GM19397 (cell line): ENCODE data around the gene PDCD1LG2.

Experiments
- ATAC-seq: cut with Tn5 transposase; IDR thresholded peaks from one replicate; pipeline ENCODE4 v1.9.1; 2021; ENCODE audit warnings: mild to moderate bottlenecking, moderate library complexity; ENCODE audit not compliant: unreplicated experiment

The PDCD1LG2 gene

DNA sequence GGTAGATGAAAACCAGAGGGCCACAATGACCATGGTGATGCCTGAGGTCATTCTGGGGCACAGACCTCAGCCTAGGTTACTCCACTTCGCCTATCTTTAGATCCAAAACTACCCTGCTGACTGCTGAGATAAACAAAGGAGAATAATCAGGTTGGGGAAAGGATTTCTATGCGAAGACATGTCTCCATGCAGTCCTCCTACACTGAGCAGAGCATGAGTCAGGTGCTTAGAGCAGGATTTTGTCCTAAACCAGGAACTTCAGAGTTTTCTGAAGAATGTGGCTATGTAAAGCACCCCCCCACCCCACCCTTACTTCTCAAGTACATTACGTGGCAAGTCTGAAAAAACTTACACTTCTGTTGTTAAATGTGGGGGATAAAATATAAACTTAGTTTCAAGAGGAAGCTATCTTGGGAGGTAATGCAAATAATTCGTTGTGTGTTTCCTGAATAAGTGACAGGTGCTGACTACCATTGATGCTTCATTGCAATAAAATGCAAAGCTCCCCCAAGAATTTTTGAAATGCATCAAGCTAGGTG lies 19.4 kb downstream of the PDCD1LG2 start:
- peak; percentile 65 for ATAC-seq

GRCh38 chr9:5531101-5531882 lies 21.0 kb downstream of the PDCD1LG2 start:
- no peak for ATAC-seq

DNA sequence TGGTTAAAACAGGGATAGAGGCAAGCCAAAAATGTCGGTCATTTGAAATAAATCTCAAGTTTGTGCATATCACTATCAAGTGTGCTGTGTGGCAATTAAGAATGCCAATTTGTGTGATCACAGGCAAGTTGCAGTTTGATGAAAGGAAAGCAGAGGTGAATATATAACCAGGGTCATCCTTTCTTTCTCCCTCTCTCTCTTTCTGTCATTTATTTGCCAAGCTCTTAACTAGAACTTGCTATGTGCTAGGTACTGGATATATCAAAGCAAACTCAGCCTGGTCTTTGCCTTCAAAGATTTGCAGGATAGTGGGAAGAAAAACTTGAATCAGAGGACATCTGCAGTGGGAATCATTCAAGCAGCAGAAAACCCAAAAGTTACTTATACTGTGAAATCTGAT lies 22.0 kb downstream of the PDCD1LG2 start:
- ATAC-seq = no peak

GRCh38 chr9:5532790-5533189 lies 22.5 kb downstream of the PDCD1LG2 start:
- no peak for ATAC-seq

GRCh38 chr9:5536684-5537083 lies 26.4 kb downstream of the PDCD1LG2 start:
- no peak for ATAC-seq

DNA sequence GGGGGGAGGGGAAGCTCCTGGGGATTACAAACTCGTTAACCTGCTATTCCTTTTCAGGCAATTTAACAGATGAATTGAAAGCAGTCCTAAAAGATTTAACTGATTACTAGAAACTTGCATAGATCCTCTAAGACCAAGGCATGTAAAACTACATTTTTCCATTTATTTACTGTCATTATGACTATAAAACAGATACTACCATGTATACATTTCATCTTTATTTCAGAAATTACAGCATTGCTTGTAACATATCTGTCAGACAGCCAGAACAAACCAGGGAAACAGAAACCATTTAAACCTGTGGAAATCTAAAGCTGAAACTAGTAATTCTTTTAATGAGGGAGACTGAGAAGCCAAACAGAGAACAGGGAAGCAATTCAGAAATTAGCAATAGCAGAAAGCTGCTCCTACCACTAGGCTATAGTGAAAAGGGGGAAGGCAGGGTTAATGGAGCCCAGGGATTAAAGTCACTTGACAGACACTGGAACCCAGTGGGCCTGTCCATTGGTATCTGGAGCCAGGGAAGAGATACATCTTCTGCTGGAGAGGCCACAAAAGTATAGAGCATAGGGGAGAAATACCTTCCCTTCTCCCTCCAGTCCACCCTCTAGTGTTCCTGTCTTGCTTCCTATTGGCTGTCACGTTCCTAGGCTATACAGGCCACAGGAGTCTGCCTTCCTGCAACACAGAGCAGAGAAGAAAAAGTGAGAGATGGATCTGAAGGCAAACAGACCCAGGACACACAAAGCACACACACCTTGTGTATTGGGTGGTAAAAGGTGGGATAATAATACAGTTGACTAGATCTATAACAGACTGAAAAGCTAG lies 33.8 kb downstream of the PDCD1LG2 start:
- no peak for ATAC-seq

DNA sequence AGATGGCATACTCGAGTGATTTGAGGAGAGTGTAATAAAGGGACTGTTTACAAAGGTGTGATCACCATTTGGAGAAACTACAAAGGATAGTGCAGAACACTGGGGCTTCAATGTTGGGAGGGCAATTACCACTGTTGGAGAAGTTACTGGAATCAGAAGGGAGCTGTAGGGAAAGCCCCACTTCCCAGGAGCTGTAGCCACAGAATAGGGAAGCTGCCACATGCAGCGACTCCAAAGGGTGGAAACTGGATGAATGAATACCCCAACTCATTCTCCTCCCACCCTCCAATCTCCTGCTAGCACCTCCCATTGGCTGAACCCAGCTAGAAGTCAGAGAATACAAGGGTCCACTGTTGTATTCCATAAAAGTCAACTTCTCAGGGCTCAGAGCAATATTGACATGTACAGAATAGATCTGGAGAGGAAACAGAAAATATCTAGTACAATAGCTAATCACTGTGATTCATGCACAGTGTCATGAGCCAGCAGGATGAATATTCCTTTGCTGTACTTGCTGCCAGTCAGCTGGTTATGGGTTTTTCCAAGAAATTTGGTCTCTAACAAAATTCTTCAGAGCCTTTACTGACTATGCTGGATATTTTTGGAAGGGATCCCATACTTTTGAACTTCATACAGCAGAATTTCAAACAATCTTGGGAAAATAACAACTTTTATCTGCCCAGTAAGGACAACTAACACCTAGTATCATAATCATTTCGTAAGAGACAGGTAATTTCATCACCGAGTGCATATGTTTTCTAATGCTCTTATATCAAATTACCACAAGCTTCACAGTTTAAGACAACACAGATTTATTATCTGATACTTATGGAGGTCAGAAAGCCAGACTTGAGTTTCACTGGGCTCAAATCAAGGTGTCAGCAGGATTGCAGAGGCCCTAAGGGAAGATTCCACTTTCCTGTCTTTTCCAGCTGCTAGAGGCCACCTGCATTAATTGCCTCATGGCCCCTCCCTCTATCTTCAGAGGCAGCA lies 39.6 kb downstream of the PDCD1LG2 start:
- no peak for ATAC-seq

DNA sequence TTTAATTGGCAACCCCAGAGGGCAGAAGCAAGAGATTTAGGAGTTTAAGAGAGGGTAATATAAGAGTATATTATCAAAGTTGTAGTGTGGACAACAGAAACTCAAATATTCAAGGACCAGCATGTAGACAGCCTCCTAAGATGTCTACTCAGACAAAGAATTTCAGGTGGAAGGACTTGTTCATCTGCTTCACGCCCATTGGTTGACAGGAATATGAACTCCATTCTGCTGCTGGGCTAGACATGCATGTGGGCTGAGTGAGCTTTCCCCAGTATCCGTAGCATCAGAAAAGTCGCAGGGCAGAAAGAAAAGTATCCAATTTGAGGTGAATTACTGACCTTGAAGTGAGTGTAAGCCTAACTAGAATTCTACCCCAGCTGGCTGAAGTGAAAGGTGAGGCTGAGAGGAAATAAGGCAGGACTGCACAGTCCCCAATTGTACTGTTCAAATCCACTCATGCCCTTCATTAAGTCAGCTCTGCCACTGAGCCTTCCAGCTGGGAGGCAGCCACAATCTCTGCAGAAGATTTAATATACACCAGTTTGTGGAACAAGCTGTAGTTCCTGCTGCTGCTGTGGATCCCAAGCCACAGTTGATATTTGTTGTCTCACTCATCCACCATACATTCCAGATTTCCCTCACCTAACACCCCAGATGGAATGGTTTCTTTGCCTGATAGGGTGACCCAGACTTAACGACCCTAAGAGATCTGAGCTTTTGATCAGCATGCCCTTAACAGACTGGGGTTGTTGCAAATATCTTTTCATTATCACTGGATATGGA lies 41.2 kb downstream of the PDCD1LG2 start:
- ATAC-seq = no peak

GRCh38 chr9:5552301-5552700 lies 42.0 kb downstream of the PDCD1LG2 start:
- ATAC-seq = no peak

- no peak for ATAC-seq
These were observed 42.9 kb downstream of the PDCD1LG2 start for GRCh38 chr9:5553211-5553610.

DNA sequence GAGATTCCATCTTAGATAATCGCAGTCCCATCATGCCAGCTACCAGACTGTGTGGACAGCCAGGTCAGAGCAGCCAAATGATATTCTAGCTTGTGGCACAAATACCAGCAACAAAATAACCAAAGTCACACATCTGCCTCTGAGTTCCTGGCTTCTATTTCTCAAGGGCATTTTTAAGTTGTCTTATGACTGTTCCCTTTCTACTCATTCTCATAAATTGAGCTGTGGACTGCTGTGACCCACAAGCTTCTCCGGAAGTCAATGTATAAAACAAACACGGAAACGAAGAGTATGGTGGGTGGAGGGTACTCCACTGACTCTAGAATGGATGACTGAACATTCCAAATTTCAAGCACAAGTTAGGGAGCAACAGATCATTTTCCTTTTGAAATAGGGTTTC lies 43.9 kb downstream of the PDCD1LG2 start:
- no peak for ATAC-seq

- no peak for ATAC-seq
These were observed 45.9 kb downstream of the PDCD1LG2 start for GRCh38 chr9:5556101-5556705.

DNA sequence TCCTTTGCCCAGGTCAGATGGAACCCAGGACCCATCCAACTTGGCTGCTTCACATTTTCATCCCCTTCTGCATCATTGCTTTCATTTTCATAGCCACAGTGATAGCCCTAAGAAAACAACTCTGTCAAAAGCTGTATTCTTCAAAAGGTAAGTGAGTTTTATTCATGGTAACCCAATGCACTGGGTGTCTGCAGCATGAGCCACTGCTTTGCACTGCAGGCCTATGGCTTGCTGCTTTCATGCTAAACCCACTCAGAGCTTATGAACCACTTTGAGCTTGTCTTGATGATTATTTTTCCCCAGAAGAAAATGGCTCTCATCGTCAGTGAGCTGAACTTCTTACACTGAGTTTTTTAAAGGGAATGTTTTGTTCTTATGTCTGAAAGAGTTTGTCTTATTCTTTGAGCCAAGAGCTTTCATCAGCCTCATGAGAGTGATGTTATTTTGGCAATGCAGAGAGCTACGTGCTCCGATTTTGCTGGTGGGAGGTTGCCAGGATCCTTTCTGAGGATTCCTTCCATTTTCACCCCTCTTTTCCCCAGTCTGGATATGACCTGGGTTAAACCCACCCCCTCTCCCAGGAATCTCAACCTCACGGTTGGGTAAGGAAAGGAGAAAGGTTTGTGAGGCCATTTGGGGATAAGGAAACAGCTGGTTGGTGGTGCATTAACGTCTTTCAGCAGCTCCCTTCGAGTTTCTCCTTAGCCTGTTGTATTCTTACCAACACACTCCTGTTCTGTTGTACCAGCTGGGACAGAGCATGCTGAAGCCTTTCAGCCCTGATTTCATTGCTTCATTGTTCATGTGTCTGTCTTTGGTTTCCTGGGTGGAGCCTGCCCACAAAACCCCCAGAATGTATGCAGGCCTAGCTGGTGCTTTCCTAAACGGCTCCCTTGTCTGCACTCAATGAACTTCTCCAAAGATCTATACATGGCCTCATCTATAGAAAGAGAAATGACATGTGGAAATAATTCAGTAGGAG lies 47.6 kb downstream of the PDCD1LG2 start:
- peak; percentile 67 for ATAC-seq

GRCh38 chr9:5559659-5560058 lies 49.3 kb downstream of the PDCD1LG2 start:
- no peak for ATAC-seq

- no peak for ATAC-seq
These were observed 50.2 kb downstream of the PDCD1LG2 start for GRCh38 chr9:5560443-5561100.

GRCh38 chr9:5561828-5562488 lies 51.6 kb downstream of the PDCD1LG2 start:
- ATAC-seq = no peak

- no peak for ATAC-seq
These were observed 52.6 kb downstream of the PDCD1LG2 start for GRCh38 chr9:5562806-5563416.
